GM12865 (cell line): ENCODE data around the gene CENPQ.

Experiments used
- DNase-seq: peaks from one replicate; pipeline ENCODE4 v3.0.0; 2010; ENCODE audit warnings: low read depth
- H3K4me3 ChIP-seq: 2 replicates; pipeline ENCODE4 v1.5.1; 2011; ENCODE audit warnings: mild to moderate bottlenecking, low read depth, low read length, control low read depth
- CTCF ChIP-seq: IDR thresholded peaks from 2 replicates; pipeline ENCODE4 v1.5.1; 2011; ENCODE audit warnings: low read length, control low read depth, low read depth, inconsistent platforms; ENCODE audit not compliant: insufficient read depth; ENCODE audit errors: missing control alignments

The CENPQ gene

GRCh38 chr6:49506569-49507111 is 43.5 kb downstream of the CENPQ start:
- DNase-seq, result no peak
- no peak for TF ChIP-seq CTCF
- H3K4me3 ChIP-seq, result no peak overlapping the region

- TF ChIP-seq CTCF, result no peak
- no peak for DNase-seq
- H3K4me3 ChIP-seq, result no peak overlapping the region
Observed at GRCh38 chr6:49509342-49509741, 46.2 kb downstream of the CENPQ start.

DNA sequence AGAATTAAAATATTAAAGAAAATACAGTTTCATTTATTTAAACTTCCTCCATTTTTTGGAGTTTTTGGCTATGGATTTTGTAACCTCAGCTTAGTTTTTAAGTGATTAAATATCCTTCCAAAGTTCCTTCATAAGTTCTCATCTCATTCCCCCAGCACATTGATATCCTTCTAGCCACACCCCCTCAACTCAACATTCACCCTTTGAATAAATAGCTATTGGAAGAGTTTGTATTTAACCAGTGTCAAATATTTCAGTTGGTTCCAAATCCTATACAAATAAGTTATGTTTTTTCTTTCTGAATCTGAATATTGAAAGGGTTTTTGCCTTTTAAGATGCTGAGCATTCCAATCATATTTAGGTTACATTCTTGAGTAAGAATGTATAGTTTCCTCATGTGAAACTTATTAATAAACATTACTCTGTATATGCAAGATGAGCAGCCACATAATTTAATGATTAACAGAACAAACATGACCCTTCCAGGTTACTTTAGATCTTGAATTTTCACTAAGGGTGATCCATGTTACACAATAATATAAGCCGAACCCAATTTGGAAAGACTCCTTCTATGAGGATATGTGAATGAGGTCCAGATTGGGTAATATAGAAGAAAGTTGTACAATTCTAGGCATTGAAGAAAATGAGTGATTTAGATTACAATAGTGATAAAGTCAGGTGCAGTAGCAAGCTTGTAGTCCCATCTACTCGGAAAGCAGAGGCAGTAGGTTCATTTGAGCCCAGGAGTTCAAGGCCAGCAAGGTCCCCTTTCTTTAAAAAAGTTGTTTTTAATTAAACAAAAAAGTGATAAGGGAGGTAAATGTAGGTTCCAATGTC is 50.2 kb downstream of the CENPQ start:
- H3K4me3 ChIP-seq, result no peak overlapping the region
- DNase-seq, result no peak
- TF ChIP-seq CTCF, result no peak

GRCh38 chr6:49514571-49515484 is 51.7 kb downstream of the CENPQ start:
- TF ChIP-seq CTCF, result no peak
- no peak overlapping the region for H3K4me3 ChIP-seq
- no peak for DNase-seq

- H3K4me3 ChIP-seq, result no peak overlapping the region
- DNase-seq, result no peak
- TF ChIP-seq CTCF, result no peak
Observed at GRCh38 chr6:49515485-49516146, 52.4 kb downstream of the CENPQ start.

- no peak overlapping the region for H3K4me3 ChIP-seq
- no peak for TF ChIP-seq CTCF
- no peak for DNase-seq
Observed at GRCh38 chr6:49516147-49516505, 53.0 kb downstream of the CENPQ start.
